NCI-H187 treated with DMSO at 0.1 percent for 48 hours (cell line): ENCODE data around the gene SPPL3.
"Not testable (repeated sequence)": the region's sequence is repeated elsewhere in the genome, so short reads cannot be mapped to it uniquely, and the experiment has no call there.

Experiments
- DNase-seq: peaks from one replicate; lab custom pipeline; 2025; lab: John Stamatoyannopoulos, UW

The SPPL3 gene

DNA sequence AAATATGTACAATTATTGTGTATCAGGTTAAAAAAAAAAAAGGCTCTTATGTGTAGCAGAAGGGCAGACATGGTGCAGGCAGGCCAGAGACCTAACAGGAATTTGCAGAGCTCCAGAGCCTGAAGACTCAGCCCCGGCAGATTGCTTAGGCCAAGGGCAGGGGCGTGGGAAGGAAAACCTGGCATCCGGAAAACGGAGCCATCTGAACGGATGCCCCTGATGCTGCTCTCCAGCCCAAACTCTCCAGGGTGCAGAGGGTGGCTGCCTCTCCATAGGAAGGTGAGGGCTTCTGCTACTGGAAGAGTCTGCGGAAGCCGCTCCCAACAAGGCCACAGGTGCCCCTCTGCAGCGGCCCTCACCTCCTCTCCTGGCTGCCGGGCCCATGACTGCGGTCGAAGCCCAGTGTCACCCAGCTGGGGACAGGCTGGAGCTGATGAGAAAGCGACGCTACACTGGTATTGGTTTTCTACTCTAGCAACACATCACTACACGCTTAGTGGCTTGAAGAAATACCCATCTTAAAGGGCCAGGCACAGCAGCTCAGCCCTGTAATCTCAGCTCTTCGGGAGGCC, 159.2 kb downstream of the SPPL3 start:
- no peak for DNase-seq

- DNase-seq = no peak
These were observed 162.4 kb downstream of the SPPL3 start for GRCh38 chr12:120741476-120742421.

GRCh38 chr12:120740871-120741270, 163.3 kb downstream of the SPPL3 start:
- DNase-seq = no peak

- no peak for DNase-seq
These were observed 164.1 kb downstream of the SPPL3 start for GRCh38 chr12:120739821-120740613.

DNA sequence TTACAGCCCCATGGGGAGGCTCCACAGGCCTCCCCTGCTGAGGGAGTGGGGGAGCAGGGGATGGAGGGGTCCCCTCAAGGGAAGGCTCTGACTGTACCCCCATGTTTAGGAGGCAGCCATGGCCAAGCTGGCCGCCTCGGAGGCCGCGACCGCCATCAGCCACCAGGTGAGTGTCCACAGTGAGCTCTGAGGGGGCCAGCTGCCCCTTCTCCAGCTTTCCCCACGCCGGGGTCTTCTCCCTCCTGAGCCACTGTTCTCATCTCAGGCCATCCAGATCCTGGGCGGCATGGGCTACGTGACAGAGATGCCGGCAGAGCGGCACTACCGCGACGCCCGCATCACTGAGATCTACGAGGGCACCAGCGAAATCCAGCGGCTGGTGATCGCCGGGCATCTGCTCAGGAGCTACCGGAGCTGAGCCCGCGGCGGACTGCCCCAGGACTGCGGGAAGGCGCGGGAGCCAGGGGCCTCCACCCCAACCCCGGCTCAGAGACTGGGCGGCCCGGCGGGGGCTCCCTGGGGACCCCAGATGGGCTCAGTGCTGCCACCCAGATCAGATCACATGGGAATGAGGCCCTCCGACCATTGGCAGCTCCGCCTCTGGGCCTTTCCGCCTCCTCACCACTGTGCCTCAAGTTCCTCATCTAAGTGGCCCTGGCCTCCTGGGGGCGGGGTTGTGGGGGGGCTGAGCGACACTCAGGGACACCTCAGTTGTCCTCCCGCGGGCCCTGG, 165.0 kb downstream of the SPPL3 start:
- DNase-seq = no peak

DNA sequence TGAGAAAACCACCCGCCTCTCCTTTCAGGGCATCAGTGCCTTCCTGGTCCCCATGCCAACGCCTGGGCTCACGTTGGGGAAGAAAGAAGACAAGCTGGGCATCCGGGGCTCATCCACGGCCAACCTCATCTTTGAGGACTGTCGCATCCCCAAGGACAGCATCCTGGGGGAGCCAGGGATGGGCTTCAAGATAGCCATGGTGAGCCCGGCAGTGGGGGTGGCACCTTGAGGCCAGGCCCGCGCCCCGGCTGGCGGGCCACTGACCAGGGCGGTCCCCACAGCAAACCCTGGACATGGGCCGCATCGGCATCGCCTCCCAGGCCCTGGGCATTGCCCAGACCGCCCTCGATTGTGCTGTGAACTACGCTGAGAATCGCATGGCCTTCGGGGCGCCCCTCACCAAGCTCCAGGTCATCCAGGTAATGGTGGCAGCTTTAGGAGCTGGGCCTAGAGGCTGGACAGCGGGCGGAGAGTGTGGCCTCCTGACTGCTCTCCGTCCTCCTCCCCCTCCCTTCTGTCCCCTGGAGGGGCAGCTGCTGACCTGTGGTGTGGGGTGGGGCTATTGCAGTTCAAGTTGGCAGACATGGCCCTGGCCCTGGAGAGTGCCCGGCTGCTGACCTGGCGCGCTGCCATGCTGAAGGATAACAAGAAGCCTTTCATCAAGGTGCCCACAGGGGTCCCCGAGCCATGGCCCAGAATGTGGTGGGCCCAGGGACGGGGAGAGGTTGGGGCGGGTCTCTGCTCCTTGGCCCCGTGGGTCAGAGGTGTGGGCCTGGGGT, 165.7 kb downstream of the SPPL3 start:
- DNase-seq = no peak

DNA sequence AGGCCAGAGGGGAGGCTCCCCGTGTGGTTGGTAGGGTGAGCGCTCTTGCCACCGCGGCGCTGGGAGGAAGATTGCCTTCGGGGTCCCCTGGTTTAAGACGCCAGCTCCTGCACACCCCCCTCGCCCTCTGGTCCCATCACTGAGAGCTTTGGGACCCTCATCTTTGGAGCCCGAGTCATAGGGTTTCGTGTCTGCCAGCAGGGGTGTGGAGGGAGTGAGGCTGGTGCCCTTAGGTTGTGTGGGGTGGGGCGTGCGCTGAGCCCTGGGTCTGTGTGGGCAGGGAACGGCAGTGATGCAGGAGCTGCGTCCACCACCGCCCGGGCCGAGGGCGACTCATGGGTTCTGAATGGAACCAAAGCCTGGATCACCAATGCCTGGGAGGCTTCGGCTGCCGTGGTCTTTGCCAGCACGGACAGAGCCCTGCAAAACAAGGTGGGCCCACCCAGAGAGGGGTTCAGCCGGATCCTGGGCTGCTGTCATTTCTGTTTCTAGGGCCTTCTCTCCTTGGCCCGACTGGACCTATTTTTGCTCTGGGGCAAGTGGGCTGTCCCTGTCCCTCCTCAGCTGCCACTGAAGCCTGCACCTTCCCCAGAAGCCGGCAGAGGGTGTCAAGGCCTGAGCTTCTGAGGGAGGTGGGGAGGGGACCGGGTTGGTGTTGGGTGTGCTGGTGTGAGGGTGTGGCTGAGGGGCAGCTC, 166.5 kb downstream of the SPPL3 start:
- DNase-seq = no peak

GRCh38 chr12:120736404-120737331, 167.5 kb downstream of the SPPL3 start:
- no peak for DNase-seq

- no peak for DNase-seq
These were observed 169.0 kb downstream of the SPPL3 start for GRCh38 chr12:120735181-120735580.

DNA sequence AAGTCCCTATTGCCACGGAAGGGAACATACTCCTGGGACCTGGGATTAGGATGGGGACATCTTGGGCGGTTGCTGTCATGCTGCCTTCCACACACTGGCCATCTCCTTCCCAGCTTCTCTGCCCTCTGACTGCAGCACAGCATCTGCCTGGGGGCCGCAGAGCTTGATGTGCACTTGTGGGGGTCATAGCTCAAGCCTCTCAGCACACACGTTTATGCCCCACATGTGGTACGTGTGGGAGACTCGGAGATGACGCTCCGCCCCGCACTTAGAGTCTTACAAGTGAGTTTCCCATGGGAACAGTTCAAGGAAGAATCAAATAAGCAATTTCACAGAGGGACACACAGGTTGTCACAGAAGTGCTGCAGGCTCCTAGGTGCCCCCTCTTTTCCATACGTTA, 169.9 kb downstream of the SPPL3 start:
- DNase-seq = peak; percentile 43

DNA sequence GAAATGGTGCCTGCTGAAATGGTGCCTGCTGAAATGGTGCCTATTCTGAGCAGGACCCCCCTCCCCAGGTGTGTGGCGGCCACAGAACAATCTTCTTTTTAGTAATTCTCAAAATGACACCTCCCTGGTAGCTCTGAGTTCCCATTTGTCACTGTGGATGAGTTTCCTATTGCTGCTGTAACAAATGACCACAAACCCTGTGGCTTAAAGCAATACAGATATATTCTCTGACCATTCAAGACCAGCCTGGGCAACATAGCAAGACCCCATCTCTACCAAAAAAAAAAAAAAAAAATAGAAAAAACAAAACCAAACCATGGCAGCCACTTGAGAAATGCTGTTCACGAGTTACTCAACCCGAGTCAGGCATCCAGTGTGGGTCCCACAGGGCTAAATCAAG, 170.6 kb downstream of the SPPL3 start:
- no peak for DNase-seq

DNA sequence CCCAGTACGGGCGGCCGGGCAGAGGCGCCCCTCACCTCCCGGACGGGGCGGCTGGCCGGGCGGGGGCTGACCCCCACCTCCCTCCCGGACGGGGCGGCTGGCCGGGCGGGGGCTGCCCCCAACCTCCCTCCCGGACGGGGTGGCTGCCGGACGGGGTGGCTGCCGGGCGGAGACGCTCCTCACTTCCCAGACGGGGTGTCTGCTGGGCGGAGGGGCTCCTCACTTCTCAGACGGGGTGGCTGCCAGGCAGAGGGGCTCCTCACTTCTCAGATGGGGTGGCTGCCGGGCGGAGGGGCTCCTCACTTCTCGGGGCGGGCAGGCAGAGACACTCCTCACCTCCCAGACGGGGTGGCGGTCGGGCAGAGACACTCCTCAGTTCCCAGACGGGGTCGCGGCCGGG, 172.0 kb downstream of the SPPL3 start:
- not testable (repeated sequence) for DNase-seq

DNA sequence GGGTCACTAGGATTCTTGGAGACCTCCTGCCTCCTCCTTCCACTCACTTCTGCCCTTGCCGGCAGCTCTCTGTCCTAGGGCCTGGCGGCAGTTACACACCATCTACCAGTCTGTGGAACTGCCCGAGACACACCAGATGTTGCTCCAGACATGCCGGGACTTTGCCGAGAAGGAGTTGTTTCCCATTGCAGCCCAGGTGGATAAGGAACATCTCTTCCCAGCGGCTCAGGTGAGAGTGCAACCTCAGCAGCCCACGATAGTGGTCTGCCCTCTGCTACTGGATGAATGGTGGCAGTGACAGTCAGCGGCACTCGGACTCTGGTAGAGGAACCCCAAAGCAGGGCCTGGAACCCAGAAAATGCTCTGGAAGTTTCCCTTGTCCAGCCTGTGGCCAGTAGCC, 177.2 kb downstream of the SPPL3 start:
- no peak for DNase-seq

- no peak for DNase-seq
These were observed 177.7 kb downstream of the SPPL3 start for GRCh38 chr12:120726510-120726793.

- DNase-seq = peak; percentile 35
These were observed 178.3 kb downstream of the SPPL3 start, which contains the start of gene ACADS for GRCh38 chr12:120725659-120726509. Gene ACADS (plus strand): TSS chr12:120725826. CDS start chr12:120725886, 60 bp downstream.

- DNase-seq = no peak
These were observed 179.0 kb downstream of the SPPL3 start for GRCh38 chr12:120725151-120725658.

- no peak for DNase-seq
These were observed 179.4 kb downstream of the SPPL3 start for GRCh38 chr12:120724720-120725119.

GRCh38 chr12:120722784-120723183, 181.4 kb downstream of the SPPL3 start:
- no peak for DNase-seq
